K562 (cell line): Measurements from ENCODE around the gene MICOS13.

Experiments used
- CTCF ChIP-seq, 3 experiments: IDR thresholded peaks in 2 of 3; conservative IDR thresholded peaks in 1 of 3; 2 replicates each; pipeline ENCODE4 v1.5.1; 2011 to 2012; ENCODE audit warnings: low read length in 3 of 3, mild to moderate bottlenecking in 3 of 3, control low read depth in 2 of 3, improper control_type of control experiment in 1 of 3, inconsistent platforms in 1 of 3, low read depth in 1 of 3, mixed read lengths in 1 of 3, moderate library complexity in 1 of 3; ENCODE audit not compliant: insufficient read depth in 2 of 3
- FOXK1 ChIP-seq: sonication (generic); formaldehyde crosslinking; IDR thresholded peaks from 2 replicates; pipeline ENCODE4 v1.8.0; 2022; ENCODE audit warnings: missing genetic modification reagents, mild to moderate bottlenecking, borderline replicate concordance
- HDAC2 ChIP-seq: fragments of 450-650 bp; IDR thresholded peaks from 2 replicates; pipeline ENCODE4 v1.6.1; 2016; ENCODE audit warnings: mild to moderate bottlenecking
- KLF13 ChIP-seq: fragments of 450-650 bp; IDR thresholded peaks from 2 replicates; pipeline ENCODE4 v1.6.1; 2016; ENCODE audit warnings: missing genetic modification characterization, low read depth, mild to moderate bottlenecking, missing compliant biosample characterization, moderate library complexity, borderline replicate concordance
- MAX ChIP-seq: sonication (generic); formaldehyde crosslinking; IDR thresholded peaks from 2 replicates; pipeline ENCODE4 v1.9.0; 2022; ENCODE audit warnings: mild to moderate bottlenecking, missing genetic modification reagents
- ZNF785 ChIP-seq: fragments of 250-450 bp; sonication (Bioruptor Pico); IDR thresholded peaks from 2 replicates; pipeline ENCODE4 v1.4.0; 2020; ENCODE audit warnings: mild to moderate bottlenecking

- TF ChIP-seq MAX (CRISPR knock-in tag), result no peak
- TF ChIP-seq ZNF785 (CRISPR knock-in tag), result no peak
- no peak for TF ChIP-seq FOXK1 (CRISPR knock-in tag)
- no peak for TF ChIP-seq KLF13 (tag)
- TF ChIP-seq CTCF (IDR thresholded peaks at IDR 0.05 in 2 of 3, conservative IDR thresholded peaks at IDR 0.05 in 1 of 3; ENCODE audit: insufficient read depth in 2 of 3, low read depth in 1 of 3, low read length in 3 of 3), result no peak
- no peak for TF ChIP-seq HDAC2
These were observed 7.4 kb downstream of the MICOS13 start for GRCh38 chr19:5672708-5673459.
